Immature natural killer cell (primary cell): ENCODE data around the gene HDDC3. TPM values are rescaled to one million over a fixed set of nuclear protein-coding genes. Genes with fewer than 3 reads are reported as not detected.
"Not testable (repeated sequence)": the region's sequence is repeated elsewhere in the genome, so short reads cannot be mapped to it uniquely, and the experiment has no call there.

Experiments
- DNase-seq, 3 donors: peaks; one replicate each; pipeline ENCODE4 v3.0.0; 2022; ENCODE audit warnings: mixed read lengths in 1 of 3
- H3K27ac Mint-ChIP-seq, 6 donors: one replicate each; pipeline ENCODE4 v1.8.0; 2020; ENCODE audit warnings: mixed read lengths in 6 of 6, mild to moderate bottlenecking in 5 of 6, inconsistent platforms in 4 of 6, moderate library complexity in 3 of 6
- H3K27me3 Mint-ChIP-seq, 3 donors: one replicate each; pipeline ENCODE4 v1.8.0; 2020 to 2021; ENCODE audit warnings: low read depth in 3 of 3, mild to moderate bottlenecking in 3 of 3, mixed read lengths in 3 of 3, moderate library complexity in 3 of 3, inconsistent platforms in 1 of 3
- H3K36me3 Mint-ChIP-seq, 3 donors: one replicate each; pipeline ENCODE4 v1.8.0; 2020; ENCODE audit warnings: mixed read lengths in 3 of 3, inconsistent platforms in 2 of 3, mild to moderate bottlenecking in 2 of 3
- H3K4me1 Mint-ChIP-seq, 2 donors: one replicate each; pipeline ENCODE4 v1.8.0; 2020; ENCODE audit warnings: inconsistent platforms in 2 of 2, mild to moderate bottlenecking in 2 of 2, mixed read lengths in 2 of 2, moderate library complexity in 1 of 2
- H3K4me3 Mint-ChIP-seq, 5 donors: one replicate each; pipeline ENCODE4 v1.8.0; 2020; ENCODE audit warnings: mild to moderate bottlenecking in 5 of 5, mixed read lengths in 5 of 5, inconsistent platforms in 3 of 5, moderate library complexity in 3 of 5
- H3K9me3 Mint-ChIP-seq, 6 donors: one replicate each; pipeline ENCODE4 v1.8.0; 2020; ENCODE audit warnings: mild to moderate bottlenecking in 6 of 6, mixed read lengths in 6 of 6, inconsistent platforms in 4 of 6, moderate library complexity in 3 of 6
- polyA plus RNA-seq, 3 donors: library from polyadenylated mRNA; unstranded; fragments of 300-500 nt; fragmentation: Illumina TruSeq; gene quantifications; one replicate each; pipeline ENCODE4 v1.2.3, GENCODE V29; 2021

HDDC3 gene
- polyA plus RNA-seq, 3 donors from 2014 or later = 25.5 to 33.1 (median 32.1) TPM

GRCh38 chr15:90907051-90907660, 25.2 kb downstream of the HDDC3 start:
- Mint-ChIP-seq H3K4me3 (no peak overlapping the region), H3K27me3 (peaks cover 0 to 1% (median 0%) of the 10 kb centered on the region in 3 donors), H3K27ac (no peak overlapping the region), H3K4me1 (peaks cover 10 to 15% of the 10 kb centered on the region in 2 donors), H3K36me3 (peaks cover 10 to 35% (median 12%) of the 10 kb centered on the region in 3 donors), H3K9me3 (no peaks in the 10 kb centered on the region)
- DNase-seq = no peak

DNA sequence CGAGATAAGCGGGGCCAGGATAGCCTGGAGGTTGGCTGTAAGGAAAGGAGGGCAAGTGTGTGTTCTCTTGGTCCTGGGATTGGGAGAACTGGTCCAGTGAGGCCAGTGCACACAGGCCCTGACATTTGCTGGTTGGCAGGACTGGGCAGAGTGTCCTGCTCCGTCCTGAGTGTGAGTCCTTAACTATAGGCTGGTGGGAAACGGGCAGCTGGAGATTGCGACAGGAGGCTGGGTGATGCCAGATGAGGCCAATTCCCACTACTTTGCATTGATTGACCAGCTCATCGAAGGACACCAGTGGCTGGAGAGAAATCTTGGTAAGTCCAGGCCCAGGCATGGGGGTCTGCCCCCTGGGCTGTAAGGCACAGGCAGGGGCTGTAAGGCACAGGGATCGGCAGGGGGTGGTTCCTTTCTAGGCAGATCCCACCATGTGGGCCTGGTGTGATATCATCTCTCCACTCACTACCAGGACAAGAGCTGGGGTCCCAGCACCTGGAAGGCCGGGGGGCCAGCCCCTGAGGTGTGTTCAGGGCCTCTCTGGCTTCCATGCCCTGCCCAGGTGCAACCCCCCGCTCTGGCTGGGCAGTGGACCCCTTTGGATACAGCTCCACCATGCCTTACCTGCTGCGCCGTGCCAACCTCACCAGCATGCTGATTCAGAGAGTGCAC, 26.0 kb downstream of the HDDC3 start:
- no peak for DNase-seq
- H3K9me3 Mint-ChIP-seq = no peaks in the 10 kb centered on the region
- peaks cover 18 to 24% of the 10 kb centered on the region in 2 donors for H3K4me1 Mint-ChIP-seq
- H3K27me3 Mint-ChIP-seq = peaks cover 0 to 2% (median 1%) of the 10 kb centered on the region in 3 donors
- no peak overlapping the region for H3K4me3 Mint-ChIP-seq
- H3K27ac Mint-ChIP-seq = no peak overlapping the region
- H3K36me3 Mint-ChIP-seq = peaks cover 9 to 32% (median 10%) of the 10 kb centered on the region in 3 donors

- Mint-ChIP-seq H3K36me3 (peaks cover 9 to 31% (median 10%) of the 10 kb centered on the region in 3 donors), H3K4me3 (peak overlapping the region in 1 of 5 donors; percentile 44), H3K4me1 (peaks cover 22 to 26% of the 10 kb centered on the region in 2 donors), H3K9me3 (no peaks in the 10 kb centered on the region), H3K27me3 (peaks cover 0 to 2% (median 1%) of the 10 kb centered on the region in 3 donors), H3K27ac (peak overlapping the region in 1 of 6 donors; percentile 53)
- DNase-seq = no peak
These were observed 26.8 kb downstream of the HDDC3 start for GRCh38 chr15:90905306-90906180.

DNA sequence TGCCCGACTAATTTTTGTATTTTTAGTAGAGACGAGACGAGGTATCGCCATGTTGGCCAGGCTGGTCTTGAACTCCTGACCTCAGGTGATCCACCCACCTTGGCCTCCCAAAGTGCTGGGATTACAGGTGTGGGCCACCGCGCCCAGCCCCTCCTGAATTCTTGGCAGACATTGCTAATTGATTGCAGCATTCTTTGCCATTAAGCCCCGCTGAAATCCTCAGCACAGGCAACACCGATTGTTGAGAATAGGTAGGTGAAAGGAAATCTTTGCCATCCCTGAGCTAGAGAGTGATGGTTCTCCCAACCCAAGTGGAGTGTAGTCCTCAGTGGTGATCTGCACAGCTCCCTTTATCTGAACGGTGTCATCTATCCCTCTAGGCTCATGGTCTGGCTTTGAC, 27.6 kb downstream of the HDDC3 start:
- Mint-ChIP-seq H3K4me3 (peak overlapping the region in 3 of 5 donors; percentile 15 to 36 (median 23)), H3K27me3 (peaks cover 0 to 2% (median 1%) of the 10 kb centered on the region in 3 donors), H3K4me1 (peaks cover 22 to 26% of the 10 kb centered on the region in 2 donors), H3K27ac (no peak overlapping the region), H3K9me3 (no peaks in the 10 kb centered on the region), H3K36me3 (peaks cover 9 to 26% (median 10%) of the 10 kb centered on the region in 3 donors)
- DNase-seq = no peak

DNA sequence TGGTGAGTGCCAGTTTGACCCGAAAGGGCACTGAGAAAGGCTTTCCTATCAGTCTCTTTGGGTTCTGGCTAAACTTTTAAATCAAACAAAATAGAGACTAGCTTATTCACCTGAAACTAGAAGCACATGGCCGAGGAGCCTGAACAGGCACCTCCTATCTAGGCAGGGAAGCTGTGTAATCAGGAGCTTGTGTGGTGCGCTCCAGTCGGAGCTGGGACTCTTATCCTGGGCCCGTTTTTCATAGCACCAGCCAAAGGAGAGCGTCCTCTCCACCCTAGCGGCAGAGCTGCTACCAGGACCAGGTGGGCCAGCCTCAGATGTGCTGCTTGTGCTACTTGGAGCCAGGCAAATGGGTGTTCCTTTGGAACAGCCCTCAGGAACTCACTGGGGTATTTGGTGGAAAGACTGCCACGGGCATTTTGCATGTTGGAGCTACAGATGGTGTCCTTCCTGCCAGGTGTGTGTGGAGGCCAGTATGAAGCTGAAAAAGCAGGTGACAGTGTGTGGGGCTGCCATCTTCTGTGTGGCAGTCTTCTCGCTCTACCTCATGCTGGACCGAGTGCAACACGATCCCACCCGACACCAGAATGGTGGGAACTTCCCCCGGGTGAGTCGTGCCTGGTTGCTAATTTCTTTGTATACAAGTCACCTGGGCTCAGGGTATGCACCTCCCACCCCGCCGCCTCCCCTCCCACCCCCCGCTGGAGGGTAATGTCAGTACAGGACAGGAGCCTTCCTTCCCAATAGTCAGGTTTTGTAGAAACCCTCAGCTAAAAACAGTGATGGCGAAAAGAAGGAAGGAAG, 28.4 kb downstream of the HDDC3 start:
- Mint-ChIP-seq H3K36me3 (peaks cover 9 to 24% (median 10%) of the 10 kb centered on the region in 3 donors), H3K27me3 (peaks cover 0 to 2% (median 0%) of the 10 kb centered on the region in 3 donors), H3K9me3 (no peaks in the 10 kb centered on the region), H3K4me1 (peaks cover 22 to 26% of the 10 kb centered on the region in 2 donors), H3K27ac (peak overlapping the region; percentile 20 to 85 (median 60)), H3K4me3 (peak overlapping the region; percentile 75 to 86 (median 84))
- DNase-seq = no peak

GRCh38 chr15:90902840-90903732, 29.3 kb downstream of the HDDC3 start, which contains the start of gene MAN2A2:
Gene MAN2A2 (plus strand): TSS chr15:90903302. CDS start chr15:90904208, 906 bp downstream.
- peaks cover 22 to 26% of the 10 kb centered on the region in 2 donors for H3K4me1 Mint-ChIP-seq

GRCh38 chr15:90902040-90902839, 30.1 kb downstream of the HDDC3 start:
- Mint-ChIP-seq H3K4me1 (peaks cover 22 to 26% of the 10 kb centered on the region in 2 donors), H3K36me3 (peaks cover 5 to 13% (median 10%) of the 10 kb centered on the region in 3 donors), H3K27ac (peak overlapping the region; percentile 81 to 95 (median 92))

More at GRCh38 chr15:90902840-90903732, 29.3 kb downstream of the HDDC3 start, which contains the start of gene MAN2A2:
- Mint-ChIP-seq H3K4me3 (peak within 1 kb of the TSS; percentile 83 to 91 (median 87)), H3K27me3 (peaks cover 0 to 2% (median 0%) of the 10 kb centered on the region in 3 donors), H3K27ac (peak within 1 kb of the TSS; percentile 81 to 95 (median 92)), H3K36me3 (peaks cover 9 to 22% (median 10%) of the 10 kb centered on the region in 3 donors), H3K9me3 (no peaks in the 10 kb centered on the region)
- peak; percentile 62 to 76 (median 69) for DNase-seq

GRCh38 chr15:90901175-90902039, 30.9 kb downstream of the HDDC3 start:
- no peak for DNase-seq
- no peaks in the 10 kb centered on the region for H3K9me3 Mint-ChIP-seq
- peak overlapping the region; percentile 81 to 95 (median 92) for H3K27ac Mint-ChIP-seq

More at GRCh38 chr15:90902040-90902839, 30.1 kb downstream of the HDDC3 start:
- H3K9me3 Mint-ChIP-seq = no peaks in the 10 kb centered on the region
- H3K4me3 Mint-ChIP-seq = peak overlapping the region; percentile 83 to 91 (median 87)
- peak; percentile 76 to 78 (median 76) for DNase-seq
- peaks cover 0 to 2% (median 0%) of the 10 kb centered on the region in 3 donors for H3K27me3 Mint-ChIP-seq

DNA sequence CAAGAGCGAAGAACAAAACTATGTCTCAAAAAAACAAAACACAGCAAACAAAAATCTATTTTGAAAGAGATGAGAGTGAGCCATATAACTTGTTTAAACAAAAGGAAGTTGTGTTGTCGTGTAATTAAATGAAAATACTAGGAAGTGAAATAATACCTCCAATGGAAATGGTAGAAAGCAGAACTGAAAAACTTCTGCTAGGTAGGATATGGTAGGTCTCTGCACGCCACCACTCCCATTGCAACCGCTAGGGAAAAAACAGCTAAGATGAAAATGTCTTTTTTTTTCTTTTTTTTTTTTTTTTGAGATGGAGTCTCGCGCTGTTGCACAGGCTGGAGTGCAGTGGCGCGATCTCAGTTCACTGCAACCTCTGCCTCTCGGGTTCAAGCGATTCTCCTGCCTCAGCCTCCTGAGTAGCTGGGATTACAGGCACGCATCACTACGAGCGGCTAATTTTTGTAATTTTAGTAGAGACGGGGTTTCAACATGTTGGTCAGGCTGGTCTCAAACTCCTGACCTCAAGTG, 35.2 kb downstream of the HDDC3 start:
- Mint-ChIP-seq H3K27ac (peak overlapping the region in 1 of 6 donors; percentile 23), H3K4me1 (peaks cover 11 to 13% of the 10 kb centered on the region in 2 donors)
- H3K9me3 Mint-ChIP-seq, DNase-seq, H3K36me3 Mint-ChIP-seq, H3K27me3 Mint-ChIP-seq, H3K4me3 Mint-ChIP-seq: not testable (repeated sequence)

More at GRCh38 chr15:90901175-90902039, 30.9 kb downstream of the HDDC3 start:
- peaks cover 22 to 26% of the 10 kb centered on the region in 2 donors for H3K4me1 Mint-ChIP-seq
- H3K27me3 Mint-ChIP-seq = peaks cover 0 to 2% (median 1%) of the 10 kb centered on the region in 3 donors
- peak overlapping the region; percentile 83 to 91 (median 87) for H3K4me3 Mint-ChIP-seq
- peaks cover 5 to 12% (median 11%) of the 10 kb centered on the region in 3 donors for H3K36me3 Mint-ChIP-seq

DNA sequence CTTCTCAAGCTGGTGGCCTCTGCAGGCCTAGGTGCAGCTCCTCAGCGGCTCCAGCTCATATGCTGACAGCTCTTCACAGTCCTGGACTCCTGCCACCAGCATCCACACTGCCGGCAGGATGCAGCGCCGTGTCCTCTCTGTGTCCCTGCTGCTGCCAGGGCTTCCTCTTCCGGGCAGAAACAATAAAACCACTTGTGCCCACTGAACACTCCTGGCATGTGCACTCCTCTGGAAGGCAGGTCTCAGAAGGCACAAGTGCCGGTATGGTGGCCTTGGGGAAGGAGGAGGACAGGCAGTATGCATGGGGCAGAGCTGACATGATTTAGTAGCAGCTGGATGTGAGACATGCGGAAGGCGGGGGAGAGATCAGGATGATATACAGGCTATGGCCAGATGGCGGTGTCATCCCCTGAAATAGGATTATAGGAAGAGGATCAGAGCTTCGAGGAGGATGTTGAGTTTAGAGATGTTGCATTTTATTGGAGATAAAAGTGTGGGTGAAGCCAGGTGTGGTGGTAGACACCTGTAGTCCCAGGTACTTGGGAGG, 36.7 kb downstream of the HDDC3 start:
- H3K27me3 Mint-ChIP-seq = peaks cover 0 to 1% (median 0%) of the 10 kb centered on the region in 3 donors
- DNase-seq = no peak
- H3K4me1 Mint-ChIP-seq = no peaks in the 10 kb centered on the region
- peaks cover 4 to 9% (median 6%) of the 10 kb centered on the region in 3 donors for H3K36me3 Mint-ChIP-seq
- no peak overlapping the region for H3K4me3 Mint-ChIP-seq
- no peaks in the 10 kb centered on the region for H3K9me3 Mint-ChIP-seq
- H3K27ac Mint-ChIP-seq = peak overlapping the region in 2 of 6 donors; percentile 4 to 8
